Osteoblast (primary cell): Measurements from ENCODE around the gene OR51M1. TPM values are rescaled to one million over a fixed set of nuclear protein-coding genes. Genes with fewer than 3 reads are reported as not detected.

ENCODE experiments used
- DNase-seq: peaks from one replicate; pipeline ENCODE4 v3.0.0; 2011; ENCODE audit warnings: low spot score, mixed read lengths; ENCODE audit not compliant: insufficient read length; ENCODE audit errors: missing footprints
- H2AFZ ChIP-seq: 2 replicates; pipeline ENCODE4 v1.6.0; 2011; ENCODE audit warnings: mild to moderate bottlenecking, low read length
- H3K27ac ChIP-seq: 2 replicates; pipeline ENCODE4 v1.5.1; 2011; ENCODE audit warnings: mild to moderate bottlenecking, low read depth, low read length, moderate library complexity
- H3K27me3 ChIP-seq: 2 replicates; pipeline ENCODE4 v1.6.0; 2012; ENCODE audit warnings: mild to moderate bottlenecking, control low read depth, inconsistent platforms, low read length, moderate library complexity; ENCODE audit not compliant: insufficient read depth
- H3K36me3 ChIP-seq: 2 replicates; pipeline ENCODE4 v1.5.1; 2011; ENCODE audit warnings: mild to moderate bottlenecking, low read length, control low read depth, moderate library complexity; ENCODE audit not compliant: insufficient read depth
- H3K4me1 ChIP-seq: 2 replicates; pipeline ENCODE4 v1.5.1; 2011; ENCODE audit warnings: mild to moderate bottlenecking, low read length, control low read depth, moderate library complexity; ENCODE audit not compliant: insufficient read depth
- H3K4me2 ChIP-seq: 2 replicates; pipeline ENCODE4 v1.6.0; 2011; ENCODE audit warnings: mild to moderate bottlenecking, low read length; ENCODE audit not compliant: insufficient read depth
- H3K4me3 ChIP-seq: fragments of 200-600 bp; sonication (generic); 3 replicates; pipeline ENCODE4 v1.5.1; 2012; ENCODE audit warnings: mild to moderate bottlenecking, low read length, inconsistent platforms; ENCODE audit not compliant: insufficient read depth
- H3K79me2 ChIP-seq: 2 replicates; pipeline ENCODE4 v1.6.0; 2012; ENCODE audit warnings: mild to moderate bottlenecking, low read length, control low read depth, inconsistent platforms; ENCODE audit not compliant: insufficient read depth
- H3K9me3 ChIP-seq: 2 replicates; pipeline ENCODE4 v1.5.1; 2011; ENCODE audit warnings: low read depth, low read length, control low read depth
- H4K20me1 ChIP-seq: 2 replicates; pipeline ENCODE4 v1.6.0; 2012; ENCODE audit warnings: mild to moderate bottlenecking, low read length, control low read depth; ENCODE audit not compliant: insufficient read depth
- CTCF ChIP-seq: IDR thresholded peaks from 2 replicates; pipeline ENCODE4 v1.5.1; 2011; ENCODE audit warnings: mild to moderate bottlenecking, low read depth, low read length, moderate library complexity; ENCODE audit errors: extremely low read depth
- total RNA-seq: library from RNA; depleted of rRNA; stranded (reverse); fragments of >200 nt; gene quantifications from 2 replicates; pipeline ENCODE4 v1.2.3, GENCODE V29; 2012

Gene OR51M1
- total RNA-seq, 1 donor: not detected

GRCh38 chr11:5367448-5368074 lies 16.1 kb upstream of the OR51M1 start:
- Histone ChIP-seq H2AFZ (no peak overlapping the region), H3K79me2 (no peaks in the 10 kb centered on the region), H3K27me3 (no peaks in the 10 kb centered on the region), H3K4me1 (peaks cover 63% of the 10 kb centered on the region), H3K27ac (peak overlapping the region; percentile 91), H3K9me3 (no peaks in the 10 kb centered on the region), H3K4me2 (peak overlapping the region; percentile 59), H3K36me3 (no peaks in the 10 kb centered on the region), H3K4me3 (no peak overlapping the region), H4K20me1 (no peaks in the 10 kb centered on the region)
- TF ChIP-seq CTCF: no peak
- DNase-seq: no peak

DNA sequence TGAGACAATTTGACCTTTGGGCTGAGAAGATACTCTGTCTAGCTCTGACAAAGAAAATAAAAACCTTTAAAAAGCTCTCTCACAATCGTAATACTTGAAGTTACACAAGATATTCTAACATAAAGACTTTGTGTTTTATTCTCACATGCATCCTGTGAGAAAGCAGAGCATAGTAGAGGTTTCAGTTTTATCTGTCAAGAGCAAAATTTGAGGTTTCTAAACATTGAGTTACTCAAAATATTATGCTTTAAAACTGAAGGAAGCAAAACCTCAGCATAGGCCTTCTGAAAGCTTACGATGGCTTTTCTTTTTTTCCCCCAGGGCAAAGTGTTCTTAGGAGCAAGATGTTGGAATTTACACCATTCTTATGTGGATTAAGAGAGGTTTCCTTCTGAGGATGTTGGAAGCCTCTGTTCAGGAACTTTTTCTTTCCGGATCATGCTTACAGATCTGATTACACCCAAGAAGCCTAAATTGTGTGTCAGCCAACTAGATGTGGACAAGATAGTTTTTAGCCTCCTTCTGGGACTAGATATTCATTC lies 15.0 kb upstream of the OR51M1 start:
- no peak for DNase-seq
- Histone ChIP-seq H3K36me3 (no peaks in the 10 kb centered on the region), H3K79me2 (no peaks in the 10 kb centered on the region), H3K9me3 (no peaks in the 10 kb centered on the region), H3K27me3 (no peaks in the 10 kb centered on the region), H3K27ac (peak overlapping the region; percentile 91), H2AFZ (peak overlapping the region; percentile 23), H3K4me2 (no peak overlapping the region), H3K4me3 (no peak overlapping the region), H3K4me1 (peaks cover 57% of the 10 kb centered on the region), H4K20me1 (no peaks in the 10 kb centered on the region)
- TF ChIP-seq CTCF: no peak

DNA sequence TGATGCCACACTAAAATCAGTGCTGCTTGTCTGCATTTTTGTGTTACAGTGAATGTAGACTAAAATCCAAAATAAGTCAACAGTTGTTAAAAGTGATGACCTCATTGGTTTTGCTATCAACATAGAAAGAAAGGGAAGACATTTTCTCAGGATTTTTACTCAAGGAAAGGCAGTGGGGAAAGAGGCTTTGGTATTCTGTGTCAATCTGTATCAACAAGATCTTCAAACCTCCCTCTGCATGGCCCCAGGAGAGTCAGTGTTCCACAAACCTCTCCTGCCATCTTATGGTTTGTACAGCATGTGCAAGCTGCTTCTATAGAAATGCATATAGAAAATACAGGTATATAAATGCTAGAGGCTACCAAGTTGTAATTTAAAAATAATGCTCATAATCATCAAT lies 13.8 kb upstream of the OR51M1 start:
- H3K79me2 ChIP-seq: no peaks in the 10 kb centered on the region
- no peaks in the 10 kb centered on the region for H3K27me3 ChIP-seq
- peaks cover 45% of the 10 kb centered on the region for H3K4me1 ChIP-seq
- DNase-seq: peak; percentile 73
- H3K4me3 ChIP-seq: no peak overlapping the region
- H3K27ac ChIP-seq: no peak overlapping the region
- no peak overlapping the region for H2AFZ ChIP-seq
- H3K36me3 ChIP-seq: no peaks in the 10 kb centered on the region
- no peaks in the 10 kb centered on the region for H4K20me1 ChIP-seq
- H3K9me3 ChIP-seq: no peaks in the 10 kb centered on the region
- peak; percentile 78 for TF ChIP-seq CTCF
- no peak overlapping the region for H3K4me2 ChIP-seq

DNA sequence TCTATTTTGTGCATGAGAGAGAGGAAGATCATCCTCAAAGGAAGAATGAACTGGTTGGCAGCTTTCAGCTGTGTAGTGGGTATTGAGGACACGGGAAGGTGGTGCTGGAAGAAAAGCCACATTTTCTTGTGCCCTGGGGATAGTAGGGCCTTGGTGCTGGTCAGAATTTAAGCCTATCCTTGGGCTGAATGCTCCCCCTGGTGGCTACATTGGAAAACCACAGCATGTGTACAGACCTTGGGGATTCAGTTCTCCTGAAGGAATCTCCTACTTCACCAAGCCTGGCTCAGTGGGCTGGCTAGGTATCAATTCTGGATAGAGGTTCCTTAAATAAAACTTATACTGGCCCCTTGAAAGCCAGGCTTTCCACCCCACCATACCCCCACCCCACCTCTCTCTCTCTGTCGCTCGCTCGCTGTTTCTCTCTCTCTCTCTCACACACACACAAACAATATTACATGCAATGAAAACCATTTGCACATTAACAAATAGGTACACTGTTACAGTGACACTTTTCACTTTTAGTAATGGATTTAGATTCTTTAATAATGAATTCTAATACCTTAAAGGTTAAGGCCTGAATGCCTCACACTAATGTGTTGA lies 2.8 kb upstream of the OR51M1 start:
- Histone ChIP-seq H3K4me3 (no peak overlapping the region), H3K4me1 (no peaks in the 10 kb centered on the region), H2AFZ (no peak overlapping the region), H3K27ac (no peak overlapping the region), H3K4me2 (no peak overlapping the region), H4K20me1 (no peaks in the 10 kb centered on the region), H3K27me3 (no peaks in the 10 kb centered on the region), H3K9me3 (no peaks in the 10 kb centered on the region), H3K79me2 (no peaks in the 10 kb centered on the region), H3K36me3 (no peaks in the 10 kb centered on the region)
- peak; percentile 73 for DNase-seq
- peak; percentile 86 for TF ChIP-seq CTCF
